ENCODE measurements around the gene GAD1.

The GAD1 gene

DNA sequence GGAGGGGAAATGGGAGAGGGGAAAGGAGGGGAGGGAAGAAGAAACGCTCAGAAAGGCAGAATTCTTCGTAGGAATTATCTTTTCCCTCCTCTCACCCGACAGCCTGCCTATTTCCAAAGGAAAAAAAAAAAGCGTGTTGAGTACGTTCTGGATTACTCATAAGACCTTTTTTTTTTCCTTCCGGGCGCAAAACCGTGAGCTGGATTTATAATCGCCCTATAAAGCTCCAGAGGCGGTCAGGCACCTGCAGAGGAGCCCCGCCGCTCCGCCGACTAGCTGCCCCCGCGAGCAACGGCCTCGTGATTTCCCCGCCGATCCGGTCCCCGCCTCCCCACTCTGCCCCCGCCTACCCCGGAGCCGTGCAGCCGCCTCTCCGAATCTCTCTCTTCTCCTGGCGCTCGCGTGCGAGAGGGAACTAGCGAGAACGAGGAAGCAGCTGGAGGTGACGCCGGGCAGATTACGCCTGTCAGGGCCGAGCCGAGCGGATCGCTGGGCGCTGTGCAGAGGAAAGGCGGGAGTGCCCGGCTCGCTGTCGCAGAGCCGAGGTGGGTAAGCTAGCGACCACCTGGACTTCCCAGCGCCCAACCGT is at the start of gene GAD1:
Gene GAD1, plus strand, starts transcription at position 384 of the 589 bp plus-strand sequence. CDS start 1,705 bp downstream, outside the sequence.
- peak; percentile 60 to 69 for DNase-seq (ENCODE audit: low read depth in 2 of 2)

DNA sequence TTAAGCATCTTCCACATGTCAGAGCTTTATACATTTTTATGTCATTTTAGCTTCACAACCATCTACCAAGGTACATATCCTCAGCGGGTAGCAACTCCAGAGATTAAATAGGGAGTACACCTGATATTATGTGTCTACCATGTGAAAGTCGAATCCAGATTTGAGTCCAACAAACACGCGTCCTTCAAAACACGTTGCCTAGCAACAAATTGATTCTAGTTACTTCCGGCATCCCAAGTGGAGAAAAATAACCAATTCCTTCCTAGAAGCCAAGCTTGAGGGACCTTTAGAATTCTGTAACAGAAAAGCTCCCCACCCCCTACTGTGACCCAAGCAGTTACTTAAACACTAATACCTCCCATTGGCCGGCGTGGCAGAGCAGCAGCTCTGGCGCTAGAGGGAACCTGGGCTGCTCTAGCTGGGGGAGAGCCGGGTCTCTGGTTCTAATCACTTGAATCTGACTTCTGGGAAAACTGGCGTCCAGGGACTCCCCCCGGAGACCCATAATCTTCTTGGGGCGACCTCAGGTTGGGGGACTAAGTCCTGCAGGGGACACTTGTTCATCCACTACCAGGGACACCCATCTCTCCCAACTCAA is 46.6 kb upstream of the GAD1 start, which contains the start of gene ERICH2:
Gene ERICH2, plus strand, starts transcription at position 371 of the 598 bp plus-strand sequence. CDS start 304 bp downstream, outside the sequence.
- DNase-seq (ENCODE audit: low read depth in 2 of 2) = peak; percentile 25 to 29

- peak; percentile 45 to 56 for DNase-seq (ENCODE audit: low read depth in 2 of 2)
Observed at GRCh38 chr2:170770606-170771420, 45.9 kb upstream of the GAD1 start.

- DNase-seq (ENCODE audit: low read depth in 2 of 2) = no peak
Observed at GRCh38 chr2:170771421-170771937, 45.2 kb upstream of the GAD1 start.

DNA sequence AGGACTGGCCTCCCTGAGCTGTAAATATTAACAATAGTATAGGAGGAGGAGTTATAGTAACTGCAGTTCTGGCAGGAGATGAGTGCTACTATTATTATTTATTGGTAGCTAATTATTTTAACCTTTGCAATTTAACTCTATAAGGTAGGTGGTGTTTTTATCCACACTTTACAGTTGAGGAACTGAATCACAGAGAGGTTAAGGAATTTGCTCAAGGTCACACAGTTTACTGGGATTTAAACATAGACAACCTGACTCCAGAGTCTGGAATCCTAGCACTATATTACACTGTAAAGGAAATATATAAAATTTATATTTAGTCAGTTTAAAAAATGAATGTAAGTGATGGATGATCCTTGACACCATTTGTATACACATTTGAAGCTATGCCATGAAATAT is 44.4 kb upstream of the GAD1 start:
- DNase-seq (ENCODE audit: low read depth in 2 of 2) = no peak

DNA sequence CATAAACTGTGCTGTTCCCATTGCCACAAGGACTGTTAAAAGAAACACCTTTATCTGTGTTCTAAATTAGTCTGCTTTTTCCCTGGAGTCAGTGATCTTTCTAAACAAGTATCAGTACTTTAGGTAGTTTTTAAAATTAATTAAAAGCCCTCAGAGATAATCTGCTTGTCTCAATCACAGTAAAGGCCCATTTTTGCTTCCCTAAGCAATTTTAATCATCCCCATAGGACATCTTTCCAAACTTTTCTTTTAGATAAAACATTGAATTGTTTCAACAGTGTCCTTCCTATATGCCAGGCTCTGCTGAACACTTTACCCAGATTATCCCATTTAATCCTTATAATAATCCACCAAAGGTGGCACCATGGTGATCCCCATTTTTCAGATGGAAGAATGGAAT is 42.6 kb upstream of the GAD1 start:
- no peak for DNase-seq (ENCODE audit: low read depth in 2 of 2)

- DNase-seq (ENCODE audit: low read depth in 2 of 2) = no peak
Observed at GRCh38 chr2:170778900-170779299, 37.8 kb upstream of the GAD1 start.

DNA sequence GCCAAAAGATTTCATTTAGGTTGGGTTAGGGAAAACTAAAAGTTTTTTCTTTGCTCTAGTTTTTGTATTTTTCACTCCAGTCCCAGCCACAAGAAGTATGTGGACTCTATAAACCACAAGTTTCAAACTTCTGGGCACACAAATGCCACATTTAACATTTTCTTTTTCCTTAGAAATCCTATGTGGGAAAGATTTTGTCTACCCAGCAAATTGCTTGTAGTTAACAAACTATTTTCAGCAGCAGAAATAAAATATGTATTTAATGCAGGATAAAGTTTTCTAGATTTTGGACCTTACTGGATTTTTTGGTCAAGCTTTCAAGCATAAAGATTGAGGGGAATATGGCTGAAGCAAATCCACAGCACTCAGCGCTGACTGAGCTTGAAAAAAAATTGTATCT is 37.4 kb upstream of the GAD1 start:
- no peak for DNase-seq (ENCODE audit: low read depth in 2 of 2)

- DNase-seq (ENCODE audit: low read depth in 2 of 2) = no peak
Observed at GRCh38 chr2:170782673-170783072, 34.0 kb upstream of the GAD1 start.

GRCh38 chr2:170783549-170783948 is 33.1 kb upstream of the GAD1 start:
- no peak for DNase-seq (ENCODE audit: low read depth in 2 of 2)

DNA sequence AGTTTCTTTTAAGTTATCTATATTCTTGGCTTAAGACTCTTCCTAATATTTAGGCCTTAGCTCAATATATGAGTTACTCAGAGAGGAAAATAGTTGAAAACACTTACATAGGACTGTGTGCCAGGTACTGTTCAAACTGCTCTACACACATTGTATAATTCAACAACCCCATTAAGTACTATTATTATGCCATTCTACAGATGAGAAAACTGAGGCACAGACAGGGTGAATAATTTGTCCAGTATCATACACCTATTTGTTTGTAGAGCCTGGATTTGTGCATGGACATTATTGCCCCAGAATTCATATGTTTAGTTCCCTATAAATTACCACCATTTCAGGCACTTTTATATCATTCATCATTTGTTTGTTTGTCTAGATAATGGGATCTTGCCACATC is 17.7 kb upstream of the GAD1 start:
- DNase-seq (ENCODE audit: low read depth in 2 of 2) = no peak

DNA sequence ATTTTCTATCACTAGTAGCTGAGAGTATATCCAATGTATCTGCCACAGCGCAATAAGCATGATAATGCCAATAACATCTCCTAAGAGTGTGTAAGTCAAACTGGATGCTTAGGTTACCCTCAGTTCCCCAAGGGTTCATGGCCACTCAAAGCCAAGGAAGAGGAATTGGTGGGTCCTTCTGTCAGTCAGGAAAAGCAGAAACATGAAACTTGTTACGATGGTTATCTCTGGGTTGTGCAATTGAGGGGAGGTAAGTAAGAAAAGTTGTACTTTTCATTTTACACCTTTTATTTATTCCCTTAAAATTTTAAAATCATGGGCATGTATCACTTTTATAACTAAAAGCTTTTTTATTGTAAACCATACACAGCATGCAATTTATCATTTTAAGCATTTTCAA is 10.1 kb upstream of the GAD1 start:
- DNase-seq (ENCODE audit: low read depth in 2 of 2) = no peak

GRCh38 chr2:170812710-170813600 is 3.7 kb upstream of the GAD1 start:
- DNase-seq (ENCODE audit: low read depth in 2 of 2) = no peak

DNA sequence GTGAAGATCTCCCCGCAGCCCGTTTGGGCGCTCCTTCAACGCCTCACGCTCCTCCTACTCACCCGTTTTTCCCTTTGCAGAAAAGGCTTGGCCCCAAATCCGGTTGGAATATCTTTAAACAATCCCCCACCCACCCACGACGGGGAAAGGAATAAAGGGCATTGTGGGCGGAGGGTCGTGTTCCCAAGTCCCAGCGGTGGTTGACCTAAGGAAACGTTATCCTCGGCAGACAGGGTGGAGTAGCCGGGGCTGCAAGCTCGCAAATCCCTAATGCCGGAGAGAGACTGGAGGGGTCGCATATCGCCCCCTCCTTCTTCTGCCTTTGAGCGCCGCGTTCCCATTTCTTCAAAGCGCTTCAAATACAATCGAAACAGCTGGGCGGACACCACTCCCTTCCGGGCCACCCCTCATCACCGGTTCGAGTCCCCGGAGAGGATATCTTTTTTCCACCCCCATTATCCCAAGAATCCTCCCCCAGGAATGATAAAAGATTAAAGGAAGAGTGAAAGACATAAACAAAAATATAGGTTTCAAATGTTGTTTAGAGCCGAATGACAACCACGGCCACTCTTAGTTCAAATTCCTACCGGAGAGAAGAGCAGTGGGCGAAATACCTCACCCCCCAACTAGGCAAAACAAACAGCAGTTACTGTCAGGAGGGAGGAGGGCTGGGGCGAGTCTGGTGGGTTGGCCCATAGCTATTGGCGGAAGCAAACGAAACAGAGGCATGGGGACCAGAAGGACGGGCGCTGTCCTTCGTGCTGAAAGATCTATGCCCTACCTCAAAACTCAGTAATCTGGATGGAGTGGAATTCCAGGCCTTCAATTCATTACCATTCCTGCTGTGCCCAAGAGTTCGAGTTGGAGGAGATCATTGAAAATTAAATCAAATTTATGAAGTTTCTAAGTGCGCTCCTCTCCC is 2.8 kb upstream of the GAD1 start:
- DNase-seq (ENCODE audit: low read depth in 2 of 2) = no peak

GRCh38 chr2:170814533-170815230 is 2.0 kb upstream of the GAD1 start:
- DNase-seq (ENCODE audit: low read depth in 2 of 2) = no peak

DNA sequence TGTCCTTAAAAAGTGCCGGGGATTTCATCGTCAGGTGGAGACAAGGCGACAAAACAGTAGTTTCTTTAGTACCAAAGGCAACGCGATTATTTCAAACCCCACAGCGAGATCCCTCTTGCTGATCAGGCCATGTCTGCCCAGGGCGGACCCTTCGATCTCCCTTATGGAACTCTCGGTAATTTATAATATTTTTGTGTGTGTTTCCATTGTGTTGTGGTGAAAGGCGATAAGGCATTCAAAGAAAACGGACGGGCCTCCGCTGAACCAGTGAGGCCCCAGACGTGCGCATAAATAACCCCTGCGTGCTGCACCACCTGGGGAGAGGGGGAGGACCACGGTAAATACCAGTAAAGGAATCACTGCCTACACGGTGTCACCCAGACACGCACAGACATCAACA is 1.4 kb upstream of the GAD1 start:
- no peak for DNase-seq (ENCODE audit: low read depth in 2 of 2)

DNA sequence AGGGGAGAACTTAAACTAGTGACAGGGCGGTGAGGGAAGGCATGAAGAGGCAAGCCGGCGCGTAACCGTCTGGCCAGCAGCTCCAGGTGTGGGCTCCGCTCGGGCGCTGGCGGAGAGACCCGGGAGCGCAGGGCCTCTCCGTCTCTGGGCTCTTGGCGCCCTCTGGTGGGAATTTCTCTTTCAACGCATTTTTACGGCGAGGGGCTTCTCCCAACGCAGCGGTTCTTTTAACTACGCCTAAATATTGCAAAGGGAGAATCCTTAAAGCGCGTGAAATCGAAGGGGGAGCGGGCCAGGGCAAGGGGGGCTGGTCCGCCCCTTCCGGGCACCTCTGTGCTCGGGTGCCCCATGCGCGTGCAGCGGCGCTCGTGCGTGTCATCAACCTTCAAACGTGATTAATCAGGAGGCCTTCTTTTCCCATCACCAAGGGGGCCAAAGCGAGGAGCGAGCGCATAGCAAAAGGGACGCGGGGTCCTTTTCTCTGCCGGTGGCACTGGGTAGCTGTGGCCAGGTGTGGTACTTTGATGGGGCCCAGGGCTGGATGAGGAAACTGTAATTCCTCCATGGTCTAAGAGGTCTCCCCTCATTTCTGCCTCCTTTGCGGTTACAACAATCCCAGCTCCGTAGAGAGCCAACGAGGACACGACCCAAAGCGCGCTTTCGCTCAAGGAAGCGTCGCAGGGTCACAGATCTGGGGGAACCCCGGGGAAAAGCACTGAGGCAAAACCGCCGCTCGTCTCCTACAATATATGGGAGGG is 762 bp upstream of the GAD1 start:
- DNase-seq (ENCODE audit: low read depth in 2 of 2) = peak; percentile 60 to 63

DNA sequence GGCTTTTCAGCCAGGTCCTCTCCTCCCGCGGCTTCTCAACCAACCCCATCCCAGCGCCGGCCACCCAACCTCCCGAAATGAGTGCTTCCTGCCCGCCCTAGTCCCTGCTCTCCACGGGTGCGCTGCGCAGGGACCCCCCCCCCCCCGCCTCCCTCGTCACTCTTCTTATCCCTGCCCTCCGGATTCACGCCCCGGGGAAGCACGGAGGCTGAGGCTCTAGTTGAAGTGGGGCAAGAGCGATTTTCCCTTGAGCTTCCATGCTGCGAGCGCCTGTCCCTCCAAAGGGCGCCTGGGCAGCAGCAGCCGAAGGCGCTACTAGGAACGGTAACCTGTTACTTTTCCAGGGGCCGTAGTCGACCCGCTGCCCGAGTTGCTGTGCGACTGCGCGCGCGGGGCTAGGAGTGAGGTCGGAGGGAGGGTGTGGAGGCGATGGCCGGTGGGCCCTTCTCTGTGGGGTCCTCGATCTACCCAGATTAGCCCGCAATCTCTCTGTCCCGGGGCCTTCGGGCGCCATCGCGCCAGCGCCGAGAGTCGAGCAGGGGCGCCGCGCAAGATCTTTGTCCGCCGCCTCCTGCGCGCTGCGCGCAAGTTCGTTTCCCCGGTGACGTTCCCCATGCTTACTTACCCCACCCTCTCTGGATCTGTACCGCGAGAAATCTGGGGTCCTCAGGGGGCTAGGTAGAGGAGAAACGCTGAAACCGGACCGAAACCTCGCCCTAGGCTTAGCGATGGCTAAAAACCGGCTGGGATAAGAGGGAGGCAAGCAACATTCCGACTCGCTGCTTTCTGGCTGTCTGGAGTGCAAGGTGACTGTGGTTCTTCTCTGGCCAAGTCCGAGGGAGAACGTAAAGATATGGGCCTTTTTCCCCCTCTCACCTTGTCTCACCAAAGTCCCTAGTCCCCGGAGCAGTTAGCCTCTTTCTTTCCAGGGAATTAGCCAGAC is 677 bp downstream of the GAD1 start:
- no peak for DNase-seq (ENCODE audit: low read depth in 2 of 2)
